Erythroblast (primary cell): ENCODE results near the gene RIOK2.
A peak's percentile ranks its signal among the peaks of the same experiment; 100 is the strongest.
"Not testable (repeated sequence)": the region's sequence is repeated elsewhere in the genome, so short reads cannot be mapped to it uniquely, and the experiment has no call there.

ENCODE experiments used
- DNase-seq, 2 experiments: peaks; one replicate each; lab custom pipeline; 2025; lab: John Stamatoyannopoulos, UW
- GATA1 ChIP-seq: IDR thresholded peaks from 2 replicates; pipeline ENCODE4 v1.6.1; 2011; ENCODE audit warnings: low read depth, mild to moderate bottlenecking, control low read depth, low read length, moderate library complexity
- POLR2A ChIP-seq: IDR thresholded peaks from 2 replicates; pipeline ENCODE4 v1.6.1; 2011; ENCODE audit warnings: mild to moderate bottlenecking, low read length

Gene RIOK2

DNA sequence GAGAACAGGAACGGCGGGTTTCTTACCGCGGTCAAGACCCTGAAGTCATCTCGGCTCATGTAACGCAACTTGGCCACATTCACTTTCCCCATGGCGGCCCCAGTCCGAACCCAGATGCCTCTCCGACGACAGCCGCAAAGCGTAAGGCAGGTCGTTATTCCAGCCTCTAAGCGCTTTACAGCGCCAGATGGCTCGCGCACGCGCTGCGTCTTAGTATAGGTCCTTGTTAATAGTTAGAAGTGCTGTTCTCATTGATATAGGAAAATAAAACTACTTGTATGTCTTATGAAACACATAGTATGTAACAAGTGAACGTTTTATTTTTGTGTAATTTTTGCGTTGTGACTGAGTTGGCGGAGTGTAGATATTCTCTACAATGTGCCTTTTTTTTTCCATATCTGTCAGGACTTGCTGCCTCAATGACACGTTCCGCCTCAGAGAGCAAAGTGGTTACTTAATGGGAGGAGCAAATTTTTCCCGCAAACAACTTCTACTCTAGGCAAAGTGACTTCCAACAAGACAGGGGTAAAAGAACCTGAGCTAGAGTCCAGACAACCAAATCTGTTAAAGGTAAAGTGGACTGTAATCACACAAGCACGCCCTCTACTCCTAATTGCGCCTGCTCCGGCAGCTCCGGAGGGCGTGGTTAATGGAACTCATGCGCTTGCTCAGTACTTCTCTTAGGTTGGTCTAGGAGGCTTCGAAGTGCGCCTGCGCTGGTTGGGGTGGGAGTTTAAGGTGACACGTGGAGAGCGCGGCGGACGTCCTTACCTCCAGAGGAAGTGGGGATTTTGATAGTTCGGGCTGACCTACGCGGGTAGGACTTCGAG is at the start of gene RIOK2:
TSS of gene RIOK2 (minus strand) at position 148 of the 830 bp plus-strand sequence. CDS start at position 92, 56 bp downstream.
- peak; percentile 84 for TF ChIP-seq POLR2A
- TF ChIP-seq GATA1: no peak
- DNase-seq: peak; percentile 94 to 95

- TF ChIP-seq GATA1 (no peak), POLR2A (no peak)
- peak; percentile 55 to 74 for DNase-seq
Measured at GRCh38 chr5:97231025-97231636, 48.1 kb upstream of the RIOK2 start.

DNA sequence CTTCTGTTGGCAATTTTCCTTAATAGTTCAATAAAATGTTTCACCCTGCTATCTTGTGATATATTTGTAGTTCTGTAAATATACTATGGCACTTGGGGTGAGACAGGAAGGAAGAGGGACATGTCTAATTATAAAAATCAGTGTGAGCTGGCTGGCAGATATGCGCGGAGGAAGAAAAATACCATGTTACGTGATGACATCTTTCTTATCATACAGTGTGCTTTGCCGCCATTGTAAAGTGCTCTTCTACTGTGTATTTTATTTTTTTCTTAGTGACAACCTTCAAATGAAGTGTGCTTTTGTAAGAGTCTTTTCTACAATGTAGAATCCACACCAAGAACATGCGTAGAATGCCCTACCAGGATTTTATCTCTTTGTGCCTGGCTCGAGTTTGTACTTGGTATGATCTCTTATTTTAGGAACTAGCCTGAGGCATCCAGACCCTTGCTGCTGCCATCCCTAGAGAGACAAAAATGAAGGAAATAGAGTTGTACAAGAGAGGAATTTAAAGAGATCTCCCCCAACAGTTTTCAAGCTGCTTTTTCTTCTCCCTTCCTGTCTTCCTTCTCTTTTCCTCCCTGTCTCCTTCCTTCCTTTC is 46.7 kb upstream of the RIOK2 start:
- TF ChIP-seq GATA1: no peak
- no peak for TF ChIP-seq POLR2A
- DNase-seq: no peak

DNA sequence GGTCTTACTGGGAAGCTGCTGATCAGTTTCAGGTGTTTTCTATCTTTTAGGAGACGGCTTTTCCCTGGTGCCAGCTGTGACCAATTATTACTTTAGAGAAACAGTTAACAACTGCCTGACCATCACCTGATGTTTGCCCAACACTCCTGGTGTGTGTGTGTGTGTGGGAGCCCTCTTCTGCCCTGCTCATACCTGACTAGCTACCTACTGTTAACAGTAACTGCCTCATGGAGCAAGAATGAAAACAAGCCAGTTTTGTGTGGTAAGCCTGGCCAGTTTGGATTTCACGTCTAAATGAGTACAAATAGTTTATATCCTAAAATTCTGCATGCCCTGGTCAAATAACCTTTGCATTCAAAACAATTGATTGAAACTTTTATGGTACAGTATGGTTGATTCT is 46.1 kb upstream of the RIOK2 start:
- TF ChIP-seq POLR2A (no peak), GATA1 (no peak)

DNA sequence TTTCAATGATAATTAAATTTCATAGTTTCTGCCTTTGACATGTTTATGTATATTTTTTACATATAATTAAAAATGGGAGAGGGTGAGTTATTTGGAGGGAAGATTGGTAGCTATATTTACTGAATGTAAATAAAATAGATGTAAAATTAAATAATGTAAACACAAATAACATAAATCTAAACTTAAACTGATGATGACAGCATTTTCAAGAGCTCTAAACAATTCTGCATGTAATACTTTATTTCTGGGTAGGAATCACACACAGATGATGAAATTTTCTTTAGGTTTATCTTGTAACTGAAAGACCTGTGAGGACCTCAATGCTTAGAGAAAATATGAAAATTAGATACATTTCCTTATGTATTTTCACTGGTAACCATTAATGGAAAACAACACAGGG is 42.2 kb upstream of the RIOK2 start:
- TF ChIP-seq POLR2A (no peak), GATA1 (no peak)
- DNase-seq: no peak

More for the DNA sequence above, 46.1 kb upstream of the RIOK2 start:
- DNase-seq: no peak

GRCh38 chr5:97224112-97224750 is 41.2 kb upstream of the RIOK2 start:
- TF ChIP-seq GATA1: no peak
- no peak for TF ChIP-seq POLR2A
- DNase-seq: no peak

DNA sequence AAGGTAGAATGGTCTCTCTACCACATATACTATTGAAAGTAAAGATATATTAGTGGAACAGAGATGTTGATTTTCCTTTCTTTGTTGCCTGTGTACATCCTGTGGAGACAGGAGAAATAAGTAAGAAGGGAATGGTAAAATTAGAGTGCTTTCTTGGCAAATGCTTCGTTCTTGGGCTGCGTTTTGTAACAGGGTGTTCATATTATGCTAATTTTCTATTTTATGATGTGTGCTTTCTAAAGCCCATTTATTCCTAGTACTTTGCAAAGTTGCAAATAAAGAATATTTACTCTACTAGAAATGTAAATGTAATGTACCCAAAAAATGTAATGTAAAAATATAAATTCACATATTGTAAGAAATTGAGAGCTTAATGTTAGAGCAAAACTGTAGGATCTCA is 40.5 kb upstream of the RIOK2 start:
- no peak for DNase-seq
- TF ChIP-seq POLR2A (no peak), GATA1 (no peak)

DNA sequence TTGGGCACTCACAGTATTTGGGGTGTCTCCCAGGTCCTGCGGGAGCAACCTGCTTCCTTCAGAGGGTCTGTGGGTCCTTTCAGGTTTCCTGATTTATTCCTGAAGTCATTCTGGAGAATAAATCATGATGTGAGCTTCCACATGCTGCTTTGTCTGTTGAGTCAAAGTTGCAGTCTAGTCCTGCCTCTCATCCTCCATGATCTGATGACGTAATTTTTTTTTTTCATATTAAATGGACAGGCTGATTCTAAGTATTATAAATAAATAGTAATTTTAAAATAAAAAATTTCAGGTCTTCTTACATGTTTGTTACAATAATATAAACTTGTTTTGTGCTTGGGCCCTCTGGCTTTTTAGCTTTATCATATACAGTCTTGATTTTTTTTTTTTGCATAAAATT is 26.3 kb upstream of the RIOK2 start:
- no peak for DNase-seq
- no peak for TF ChIP-seq POLR2A
- no peak for TF ChIP-seq GATA1

- TF ChIP-seq POLR2A: no peak
- no peak for TF ChIP-seq GATA1
- DNase-seq: no peak
Measured at GRCh38 chr5:97208714-97209113, 25.7 kb upstream of the RIOK2 start.

- no peak for DNase-seq
- TF ChIP-seq GATA1 (no peak), POLR2A (no peak)
Measured at GRCh38 chr5:97208184-97208713, 25.2 kb upstream of the RIOK2 start.

DNA sequence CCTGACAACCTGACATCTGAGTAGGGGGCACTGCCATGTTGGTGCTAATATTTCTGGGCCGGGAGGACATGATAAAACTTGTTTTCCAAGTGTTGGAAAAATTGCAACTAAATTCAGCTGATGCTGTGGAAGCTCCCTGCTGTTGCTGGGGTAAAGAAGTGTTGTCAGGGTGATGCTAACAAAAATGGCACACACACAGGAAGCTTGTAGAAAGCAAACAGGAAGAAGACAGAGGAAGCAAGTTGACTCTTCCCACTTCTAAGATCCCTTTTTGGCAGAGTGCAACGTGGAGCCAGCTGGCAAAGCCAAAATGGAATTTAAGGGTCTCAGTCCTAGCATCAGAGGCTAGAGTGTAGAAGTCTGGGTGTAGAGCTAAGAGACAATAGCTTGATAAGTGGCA is 11.3 kb upstream of the RIOK2 start:
- TF ChIP-seq GATA1 (no peak), POLR2A (no peak)

DNA sequence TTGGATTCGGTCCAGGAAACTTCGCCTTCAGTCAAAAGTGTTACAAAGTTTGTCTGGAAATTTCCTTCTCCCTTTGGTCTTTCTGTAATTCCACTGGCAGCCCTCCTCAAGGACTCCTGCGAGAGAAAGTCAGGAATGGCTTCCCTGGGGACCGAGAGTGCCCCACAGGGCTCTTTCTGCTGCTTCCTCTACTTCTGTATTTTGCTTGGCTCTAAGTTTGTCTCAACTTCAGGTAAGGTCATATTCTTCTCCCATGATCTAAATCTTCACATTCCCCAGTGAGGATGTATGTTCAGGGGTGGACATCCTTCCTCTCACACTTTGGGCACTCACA is 10.3 kb upstream of the RIOK2 start:
- DNase-seq: no peak
- no peak for TF ChIP-seq GATA1
- no peak for TF ChIP-seq POLR2A

More for the DNA sequence above, 11.3 kb upstream of the RIOK2 start:
- DNase-seq: no peak

- TF ChIP-seq GATA1 (no peak), POLR2A (no peak)
Measured at GRCh38 chr5:97192580-97193354, 9.7 kb upstream of the RIOK2 start.

DNA sequence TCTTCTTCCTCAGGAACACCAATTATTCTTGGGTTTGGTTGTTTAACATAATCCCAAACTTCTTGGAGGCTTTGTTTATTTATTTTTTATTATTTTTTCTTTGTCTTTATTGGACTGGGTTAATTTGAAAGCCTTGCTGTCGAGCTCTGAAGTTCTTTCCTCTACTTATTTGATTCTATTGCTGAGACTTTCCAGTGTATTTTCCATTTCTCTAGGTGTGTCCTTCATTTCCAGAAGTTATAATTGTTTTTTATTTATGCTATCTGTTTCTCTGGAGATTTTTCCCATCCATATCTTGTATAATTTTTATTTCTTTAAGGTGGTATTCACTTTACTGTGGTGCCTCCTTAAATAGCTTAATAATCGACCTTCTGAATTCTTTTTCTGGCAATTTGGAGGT is 8.8 kb upstream of the RIOK2 start:
- DNase-seq: no peak
- no peak for TF ChIP-seq GATA1
- no peak for TF ChIP-seq POLR2A

More at GRCh38 chr5:97192580-97193354, 9.7 kb upstream of the RIOK2 start:
- DNase-seq: no peak

GRCh38 chr5:97189523-97189922 is 6.5 kb upstream of the RIOK2 start:
- DNase-seq: not testable (repeated sequence)
